ENCODE measurements around the gene ZNF217.
"Not testable (repeated sequence)": the region's sequence is repeated elsewhere in the genome, so short reads cannot be mapped to it uniquely, and the experiment has no call there.

ZNF217 gene

GRCh38 chr20:53568351-53568750, 25.3 kb downstream of the ZNF217 start:
- no peak for DNase-seq (ENCODE audit: low read depth in 2 of 2)

- no peak for DNase-seq (ENCODE audit: low read depth in 2 of 2)
Observed at GRCh38 chr20:53567379-53567917, 26.2 kb downstream of the ZNF217 start.

- DNase-seq (ENCODE audit: low read depth in 2 of 2): not testable (repeated sequence)
Observed at GRCh38 chr20:53566623-53567022, 27.0 kb downstream of the ZNF217 start.

- DNase-seq (ENCODE audit: low read depth in 2 of 2): no peak
Observed at GRCh38 chr20:53565254-53565653, 28.4 kb downstream of the ZNF217 start.

- not testable (repeated sequence) for DNase-seq (ENCODE audit: low read depth in 2 of 2)
Observed at GRCh38 chr20:53562104-53562764, 31.4 kb downstream of the ZNF217 start.

GRCh38 chr20:53561505-53561904, 32.1 kb downstream of the ZNF217 start:
- no peak for DNase-seq (ENCODE audit: low read depth in 2 of 2)

GRCh38 chr20:53559816-53560215, 33.8 kb downstream of the ZNF217 start:
- no peak for DNase-seq (ENCODE audit: low read depth in 2 of 2)

GRCh38 chr20:53557130-53557529, 36.5 kb downstream of the ZNF217 start:
- DNase-seq (ENCODE audit: low read depth in 2 of 2): no peak

GRCh38 chr20:53556267-53556897, 37.3 kb downstream of the ZNF217 start:
- no peak for DNase-seq (ENCODE audit: low read depth in 2 of 2)

- no peak for DNase-seq (ENCODE audit: low read depth in 2 of 2)
Observed at GRCh38 chr20:53555816-53556215, 37.8 kb downstream of the ZNF217 start.

GRCh38 chr20:53555081-53555480, 38.6 kb downstream of the ZNF217 start:
- DNase-seq (ENCODE audit: low read depth in 2 of 2): no peak

GRCh38 chr20:53552572-53552893, 41.1 kb downstream of the ZNF217 start:
- not testable (repeated sequence) for DNase-seq (ENCODE audit: low read depth in 2 of 2)

- not testable (repeated sequence) for DNase-seq (ENCODE audit: low read depth in 2 of 2)
Observed at GRCh38 chr20:53551719-53552571, 41.7 kb downstream of the ZNF217 start.

GRCh38 chr20:53550280-53551187, 43.1 kb downstream of the ZNF217 start:
- DNase-seq (ENCODE audit: low read depth in 2 of 2): no peak

GRCh38 chr20:53547664-53548239, 45.9 kb downstream of the ZNF217 start:
- DNase-seq (ENCODE audit: low read depth in 2 of 2): peak in 1 of 2 donors; percentile 19

GRCh38 chr20:53539516-53539915, 54.1 kb downstream of the ZNF217 start:
- no peak for DNase-seq (ENCODE audit: low read depth in 2 of 2)

- DNase-seq (ENCODE audit: low read depth in 2 of 2): not testable (repeated sequence)
Observed at GRCh38 chr20:53536382-53536781, 57.3 kb downstream of the ZNF217 start.

- no peak for DNase-seq (ENCODE audit: low read depth in 2 of 2)
Observed at GRCh38 chr20:53535878-53536277, 57.8 kb downstream of the ZNF217 start.

- DNase-seq (ENCODE audit: low read depth in 2 of 2): no peak
Observed at GRCh38 chr20:53534037-53534436, 59.6 kb downstream of the ZNF217 start.

- no peak for DNase-seq (ENCODE audit: low read depth in 2 of 2)
Observed at GRCh38 chr20:53533500-53533899, 60.1 kb downstream of the ZNF217 start.

All from stimulated activated CD4-positive, alpha-beta T cell treated with anti-CD3 and anti-CD28 coated beads, Interleukin-1b, Interleukin-23, amount 100 ng/mL, for 4 hours (primary cell).